Activated CD8-positive, alpha-beta memory T cell treated with anti-CD3 and anti-CD28 coated beads, Interleukin-2, amount 50 U/mL, for 48 hours (primary cell): ENCODE results near the gene LMAN1L.
A peak's percentile ranks its signal among the peaks of the same experiment; 100 is the strongest.

Experiments used
- DNase-seq: peaks from one replicate; pipeline ENCODE4 v3.0.0-alpha.2; 2020

Gene LMAN1L

GRCh38 chr15:74812533-74812932 is at the start of gene LMAN1L:
LMAN1L (plus strand) TSS chr15:74812835; CDS start chr15:74812855, 20 bp downstream.
- no peak for DNase-seq

GRCh38 chr15:74763416-74763815 is 49.2 kb upstream of the LMAN1L start:
- DNase-seq: no peak

DNA sequence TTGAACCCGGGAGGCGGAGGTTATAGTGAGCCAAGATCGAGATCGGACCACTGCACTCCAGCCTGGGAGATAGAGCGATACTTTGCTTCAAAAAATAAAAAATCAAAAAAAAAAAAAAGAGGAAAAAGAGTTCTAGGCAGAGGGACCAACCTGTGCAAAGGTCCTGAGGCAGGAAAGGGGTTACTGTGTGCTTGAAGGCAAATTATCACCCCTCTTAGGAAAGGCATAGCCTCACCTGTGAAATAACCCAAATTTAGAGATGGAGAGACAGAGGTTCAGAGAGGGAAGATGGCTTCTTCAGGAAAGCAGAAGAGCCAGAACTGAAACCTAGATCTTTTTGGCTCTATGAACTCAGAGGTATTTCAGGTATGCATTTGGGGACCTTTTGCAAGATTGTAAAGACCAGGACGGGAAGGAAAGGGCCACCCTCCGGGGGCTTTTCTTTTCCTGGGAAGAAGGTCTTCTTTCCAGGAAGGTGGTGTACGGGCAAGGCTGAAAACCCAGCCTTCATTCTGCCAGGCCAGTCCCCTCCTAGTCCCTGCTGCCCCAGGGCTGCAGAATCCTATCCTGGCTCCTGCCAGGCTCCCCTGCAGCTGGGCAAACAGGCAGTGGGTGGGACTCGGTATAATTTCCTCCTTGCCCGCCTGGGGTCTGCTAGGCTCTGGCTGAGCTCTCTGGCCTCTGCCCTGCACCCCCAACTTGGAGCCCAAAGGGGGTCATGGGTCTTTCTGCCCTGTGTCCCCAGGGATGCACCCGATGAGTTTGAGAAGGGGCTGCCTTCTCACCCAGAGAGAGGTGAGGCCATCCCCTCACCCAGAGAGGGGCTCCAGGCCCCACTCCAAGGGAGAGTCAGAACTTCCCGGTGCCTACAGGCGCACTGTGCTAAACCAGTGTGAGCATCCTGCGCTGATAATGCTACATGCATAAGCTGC is 45.2 kb upstream of the LMAN1L start:
- no peak for DNase-seq

DNA sequence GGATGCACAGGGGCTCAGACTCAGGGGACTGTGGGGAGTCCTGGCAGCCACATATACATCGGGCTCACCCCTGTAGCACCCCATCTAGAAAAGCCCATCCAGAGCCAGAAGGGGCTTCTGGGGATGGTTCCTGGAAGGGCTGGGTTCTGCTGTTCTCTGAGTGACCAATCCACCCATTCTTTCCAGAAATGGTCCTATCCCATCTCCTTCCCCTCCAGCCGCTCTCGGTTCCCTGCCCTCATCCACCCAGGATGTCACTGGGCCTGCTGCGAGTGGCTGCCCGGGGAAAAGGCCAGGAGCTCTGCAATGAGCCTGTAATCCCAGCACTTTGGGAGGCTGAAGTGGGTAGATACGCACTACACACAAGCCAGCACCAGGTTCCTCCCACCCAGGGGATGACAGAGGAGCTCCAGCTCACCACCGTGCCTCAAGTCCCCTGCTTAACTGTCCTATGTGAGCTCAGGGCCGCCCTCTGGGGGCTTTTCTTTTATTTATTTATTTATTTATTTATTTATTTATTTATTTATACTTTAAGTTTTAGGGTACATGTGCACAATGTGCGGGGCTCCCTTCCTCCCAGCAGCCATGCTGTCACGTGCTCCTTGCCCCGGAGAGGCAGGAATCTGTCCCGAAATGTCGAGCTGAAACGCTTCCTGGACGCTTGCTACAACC is 44.4 kb upstream of the LMAN1L start:
- DNase-seq: no peak

GRCh38 chr15:74768771-74769342 is 43.8 kb upstream of the LMAN1L start:
- DNase-seq: peak; percentile 84

- DNase-seq: no peak
Observed at GRCh38 chr15:74769463-74770025, 43.1 kb upstream of the LMAN1L start.

- no peak for DNase-seq
Observed at GRCh38 chr15:74770211-74770903, 42.3 kb upstream of the LMAN1L start.

DNA sequence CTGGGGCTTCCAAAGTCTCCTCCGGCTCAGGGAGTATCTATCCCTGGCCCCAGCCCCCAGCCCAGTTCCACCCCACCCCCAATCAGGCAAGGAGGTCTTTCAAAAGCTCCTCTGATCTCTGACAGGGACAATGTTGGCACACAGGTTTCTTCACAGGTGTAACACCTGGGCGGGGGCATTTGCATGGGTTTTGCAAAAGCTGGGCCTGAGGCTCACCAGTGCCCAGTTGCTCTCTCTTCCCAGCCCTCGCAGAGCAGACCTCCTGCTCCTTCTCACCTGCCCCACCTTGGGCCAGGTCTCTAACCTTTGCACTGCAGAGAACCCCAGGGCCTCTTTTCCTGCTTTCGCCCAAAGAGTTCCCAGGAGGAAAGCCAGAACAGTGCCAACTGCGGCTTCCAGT is 39.3 kb upstream of the LMAN1L start:
- no peak for DNase-seq

GRCh38 chr15:74773731-74774252 is 38.8 kb upstream of the LMAN1L start:
- DNase-seq: no peak

GRCh38 chr15:74775132-74775562 is 37.5 kb upstream of the LMAN1L start:
- DNase-seq: no peak

DNA sequence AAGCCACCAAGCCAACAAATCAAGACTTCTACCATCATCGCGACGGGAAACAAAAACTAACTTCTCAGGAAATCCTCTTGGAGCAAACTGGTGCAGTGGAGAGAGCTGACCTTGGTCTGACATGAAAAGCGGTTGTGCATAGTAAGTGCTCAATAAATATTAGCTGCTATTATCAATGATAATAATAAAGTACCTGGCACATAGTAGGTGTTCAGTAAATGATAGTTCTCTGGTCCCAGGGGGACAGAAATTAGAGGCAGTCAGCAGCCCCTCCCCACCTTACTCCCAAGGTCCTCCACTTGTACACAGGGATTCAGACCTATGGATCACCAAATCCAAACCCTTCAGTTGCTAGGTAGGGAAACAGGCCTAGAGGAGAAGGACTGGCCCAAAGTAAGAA is 36.7 kb upstream of the LMAN1L start:
- no peak for DNase-seq

- DNase-seq: peak; percentile 68
Observed at GRCh38 chr15:74776821-74777768, 35.5 kb upstream of the LMAN1L start.

GRCh38 chr15:74777769-74778598 is 34.7 kb upstream of the LMAN1L start:
- DNase-seq: no peak

DNA sequence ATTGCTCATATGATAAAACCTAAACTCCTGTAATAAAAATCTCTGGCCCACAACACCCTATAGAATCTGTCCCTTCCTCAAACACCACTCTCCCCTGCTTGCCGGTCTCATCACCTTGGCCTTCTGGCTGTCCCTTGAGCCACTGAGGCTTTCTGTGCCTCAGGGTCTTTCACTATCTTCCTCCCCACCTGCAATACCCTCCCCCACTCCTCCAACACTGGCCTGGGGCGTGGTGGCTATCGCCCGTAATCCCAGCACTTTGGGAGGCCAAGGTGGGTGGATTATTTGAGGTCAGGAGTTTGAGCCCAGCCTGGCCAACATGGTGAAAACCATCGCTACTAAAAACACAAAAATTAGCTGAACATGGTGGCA is 34.0 kb upstream of the LMAN1L start:
- no peak for DNase-seq

GRCh38 chr15:74779162-74779648 is 33.4 kb upstream of the LMAN1L start:
- DNase-seq: no peak

DNA sequence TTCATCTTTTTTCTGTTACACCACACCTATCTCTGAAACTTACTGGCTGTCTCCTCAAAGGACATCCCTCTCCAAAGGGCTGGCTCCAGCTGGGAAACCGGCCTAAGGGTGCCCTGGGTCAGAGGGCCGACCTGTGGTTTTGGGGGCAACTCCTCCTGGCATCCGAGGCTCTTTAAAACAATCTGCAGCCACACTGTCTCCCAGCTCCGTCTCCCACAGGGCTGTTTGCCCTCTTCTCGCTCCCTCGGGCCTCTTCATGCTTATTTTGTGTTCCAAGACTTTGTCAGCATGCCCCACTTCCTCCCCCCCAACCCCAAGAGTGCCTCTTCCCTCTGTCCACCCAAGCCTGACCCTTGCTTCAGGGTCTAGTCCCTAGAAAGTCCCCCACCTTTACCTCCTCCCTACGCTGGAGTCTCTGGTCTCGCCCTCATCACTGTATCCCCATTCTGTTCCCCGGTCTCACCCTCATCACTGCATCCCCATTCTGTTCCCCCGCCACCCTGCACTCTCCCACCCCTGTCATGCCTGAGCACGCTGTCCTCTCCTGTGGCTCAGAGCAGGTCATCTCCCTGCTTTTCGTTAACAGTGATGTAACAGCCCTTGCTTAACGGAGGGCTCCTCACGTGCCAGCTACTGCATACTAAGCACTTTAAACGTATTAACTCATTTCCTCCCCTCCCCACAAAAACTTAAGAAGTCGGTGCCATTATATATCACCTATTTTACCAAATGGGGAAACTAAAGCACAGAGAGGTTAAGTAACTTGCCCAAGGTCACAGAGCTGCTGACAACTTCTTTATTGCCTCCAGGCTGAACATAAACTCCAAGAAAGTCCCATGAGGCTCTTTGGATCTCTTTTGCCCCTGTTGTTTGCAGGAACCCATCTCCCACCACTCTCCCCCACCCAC is 31.9 kb upstream of the LMAN1L start:
- no peak for DNase-seq

GRCh38 chr15:74781431-74782258 is 31.0 kb upstream of the LMAN1L start, which contains the start of gene CSK:
CSK (plus strand) TSS chr15:74782080; CDS start chr15:74798298, 16,218 bp downstream.
- DNase-seq: peak; percentile 92
